Inferior parietal cortex (tissue), 1 donor: ENCODE measurements around the gene SKAP1.

Experiments
- DNase-seq: peaks from one replicate; pipeline ENCODE4 v3.0.0-alpha.2; 2016; ENCODE audit errors: extremely low spot score

Gene SKAP1

DNA sequence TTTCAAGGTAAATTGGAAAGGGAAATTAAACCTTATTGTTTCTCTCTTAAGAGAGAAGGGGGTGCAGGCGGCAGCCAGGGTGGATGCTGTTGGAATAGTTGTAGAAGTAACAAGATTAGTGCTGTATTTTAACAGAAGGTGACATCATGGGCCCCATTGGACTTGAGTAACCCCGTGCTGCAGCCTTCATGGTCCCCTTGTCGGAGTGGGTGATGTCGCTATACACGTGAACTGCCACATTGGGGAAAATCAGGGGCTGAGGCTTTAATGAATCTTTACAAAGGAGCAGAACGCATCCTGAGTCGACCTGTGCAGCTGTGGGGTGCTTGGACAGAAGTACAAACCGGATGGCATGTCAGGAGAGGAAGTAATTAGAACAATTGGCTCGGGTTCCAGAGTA, 319.3 kb downstream of the SKAP1 start:
- DNase-seq = no peak

DNA sequence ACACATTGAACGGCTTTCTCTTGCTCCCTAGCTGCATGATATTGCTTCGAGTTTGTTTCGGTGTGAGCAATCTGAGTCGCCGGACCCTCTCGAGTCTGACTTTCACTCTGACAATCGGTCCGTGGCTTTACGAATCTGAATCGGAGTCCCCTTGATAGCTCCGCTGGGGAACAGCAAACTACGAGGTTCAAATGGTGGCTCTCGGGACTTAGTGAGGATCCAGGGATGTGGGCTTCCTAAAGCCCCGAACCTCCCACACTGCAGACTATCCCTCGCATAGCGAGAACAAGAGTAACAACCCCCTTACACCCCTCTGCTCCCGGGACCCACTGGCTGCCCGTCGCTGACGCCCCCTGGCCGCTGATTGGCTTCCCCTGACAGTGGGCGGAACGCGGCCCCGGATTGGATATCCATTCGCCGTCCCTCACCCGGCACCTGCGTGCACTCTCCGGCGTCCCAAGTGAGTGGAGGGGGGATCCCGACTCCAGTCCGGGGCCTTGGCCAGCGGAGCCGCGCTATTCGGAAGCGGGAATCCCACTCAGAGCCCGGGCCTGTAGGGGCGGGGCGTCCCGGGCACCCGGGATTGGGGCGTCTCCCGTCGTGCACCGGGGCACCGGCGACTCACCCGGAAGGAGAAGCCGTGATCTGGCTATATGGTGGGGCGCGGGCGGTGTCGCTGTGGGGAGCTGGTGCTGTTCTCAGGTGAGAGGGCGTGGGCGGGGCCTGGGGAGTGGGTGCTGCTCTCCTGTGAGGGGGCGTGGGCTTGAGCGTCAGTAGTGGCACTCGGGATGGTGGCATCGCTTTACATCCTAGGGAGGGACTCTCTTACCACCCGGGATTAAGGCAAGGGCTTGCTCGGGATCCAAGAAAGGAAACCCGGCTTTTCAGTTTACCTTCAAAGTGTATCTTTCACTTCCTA, 322.6 kb downstream of the SKAP1 start, which contains the start of gene SNX11:
Gene SNX11, plus strand, starts transcription at position 630 of the 919 bp plus-strand sequence. CDS start 4,278 bp downstream, outside the sequence.
- DNase-seq = peak; percentile 90

DNA sequence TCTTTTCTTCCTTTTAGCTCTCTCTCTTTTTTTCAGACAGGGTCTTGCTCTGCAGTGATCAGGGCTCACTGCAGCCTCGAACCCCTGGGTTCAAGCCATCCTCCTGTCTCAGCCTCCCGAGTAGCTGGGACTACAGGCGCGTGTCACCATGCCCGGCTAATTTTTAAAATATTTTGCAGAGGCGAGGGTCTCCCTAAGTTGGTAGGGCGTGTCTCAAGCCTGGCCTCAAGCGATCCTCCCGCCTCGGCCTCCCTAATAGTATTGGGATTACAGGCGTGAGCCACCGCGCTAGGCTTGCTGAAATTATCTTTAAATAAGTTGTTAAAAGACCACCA, 323.2 kb downstream of the SKAP1 start:
- DNase-seq = no peak

DNA sequence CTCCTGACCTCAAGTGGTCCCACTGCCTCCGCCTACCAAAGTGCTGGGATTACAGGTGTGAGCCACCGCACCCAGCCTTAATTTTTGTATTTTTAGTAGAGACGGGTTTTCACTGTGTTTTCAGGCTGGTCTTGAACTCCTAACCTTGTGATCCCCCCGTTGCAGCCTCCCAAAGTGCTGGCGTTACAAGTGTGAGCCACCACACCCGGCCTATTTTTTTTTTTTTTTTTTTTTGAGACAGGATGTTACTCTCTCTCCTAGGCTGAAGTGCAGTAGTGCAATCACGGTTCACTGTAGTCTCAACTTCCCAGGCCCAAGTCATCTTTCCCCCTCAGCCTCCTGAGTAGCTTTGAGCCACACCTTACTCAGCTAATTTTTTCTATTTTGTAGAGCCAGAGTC, 325.6 kb downstream of the SKAP1 start:
- no peak for DNase-seq

DNA sequence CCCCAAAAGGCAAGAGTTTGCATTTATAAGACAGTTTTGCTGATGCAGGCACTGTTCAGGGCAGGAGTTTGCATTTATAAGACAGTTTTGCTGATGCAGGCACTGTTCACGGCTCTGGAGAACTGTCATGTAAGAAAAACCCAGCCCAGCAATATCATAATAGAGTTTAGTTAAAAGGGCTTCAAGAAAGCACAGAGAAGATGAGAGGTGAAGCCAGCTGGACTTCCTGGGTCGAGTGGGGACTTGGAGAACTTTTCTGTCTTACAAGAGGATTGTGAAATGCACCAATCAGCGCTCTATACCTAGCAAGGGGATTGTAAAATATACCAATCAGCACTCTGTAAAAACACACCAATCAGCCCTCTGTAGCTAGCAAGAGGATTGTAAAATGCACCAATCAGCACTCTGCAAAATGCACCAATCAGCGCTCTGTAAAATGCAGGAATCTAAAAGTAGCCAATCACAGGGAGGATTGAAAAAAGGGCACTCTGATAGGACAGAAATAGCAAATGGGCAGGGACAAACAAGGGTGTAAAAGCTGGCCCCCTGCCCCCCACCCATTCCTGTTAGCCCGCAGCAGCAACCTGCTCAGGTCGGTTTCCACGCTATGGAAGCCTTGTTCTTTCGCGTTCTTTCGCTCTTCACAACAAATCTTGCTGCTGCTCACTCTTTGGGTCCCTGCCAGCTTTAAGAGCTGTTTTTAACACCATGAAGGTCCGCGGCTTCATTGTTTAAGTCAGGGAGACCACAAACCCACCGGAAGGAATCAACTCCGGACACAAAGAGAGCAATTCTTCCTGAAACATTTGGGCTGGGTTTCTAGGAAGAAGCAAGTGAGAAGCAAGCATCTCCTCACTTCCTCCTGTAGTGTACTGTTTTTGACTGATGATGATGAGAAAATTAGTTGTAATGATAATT, 327.0 kb downstream of the SKAP1 start:
- no peak for DNase-seq

DNA sequence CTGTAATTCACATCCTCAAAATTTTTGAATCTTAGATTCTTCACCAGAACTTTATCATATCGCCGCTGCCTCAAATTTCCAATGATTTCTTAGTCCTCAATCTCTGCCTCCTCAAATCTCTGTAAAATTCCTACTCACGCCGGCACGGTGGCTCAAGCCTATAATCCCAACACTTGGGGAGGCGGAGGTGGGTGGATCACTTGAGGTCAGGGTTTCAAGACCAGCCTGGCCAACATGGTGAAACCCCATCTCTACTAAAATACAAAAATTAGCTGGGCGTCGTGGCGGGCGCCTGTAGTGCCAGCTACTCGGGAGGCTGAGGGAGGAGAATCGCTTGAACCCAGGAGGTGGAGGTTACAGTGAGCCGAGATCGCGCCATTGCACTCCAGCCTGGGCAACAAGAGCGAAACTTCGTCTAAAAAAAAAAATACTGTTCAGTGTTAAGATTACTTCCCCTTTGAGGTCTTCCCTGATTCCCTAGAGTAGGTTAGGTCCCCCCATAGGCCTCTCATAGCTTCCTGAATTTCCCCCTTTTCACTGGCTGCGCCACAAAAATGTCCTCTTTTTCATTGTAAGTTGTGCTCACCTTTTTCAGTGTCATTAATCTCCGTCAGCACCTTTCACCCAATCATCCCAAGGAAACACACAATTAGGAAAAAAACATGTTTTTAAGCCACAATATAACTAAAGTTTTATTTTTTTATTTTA, 327.8 kb downstream of the SKAP1 start:
- DNase-seq = no peak

DNA sequence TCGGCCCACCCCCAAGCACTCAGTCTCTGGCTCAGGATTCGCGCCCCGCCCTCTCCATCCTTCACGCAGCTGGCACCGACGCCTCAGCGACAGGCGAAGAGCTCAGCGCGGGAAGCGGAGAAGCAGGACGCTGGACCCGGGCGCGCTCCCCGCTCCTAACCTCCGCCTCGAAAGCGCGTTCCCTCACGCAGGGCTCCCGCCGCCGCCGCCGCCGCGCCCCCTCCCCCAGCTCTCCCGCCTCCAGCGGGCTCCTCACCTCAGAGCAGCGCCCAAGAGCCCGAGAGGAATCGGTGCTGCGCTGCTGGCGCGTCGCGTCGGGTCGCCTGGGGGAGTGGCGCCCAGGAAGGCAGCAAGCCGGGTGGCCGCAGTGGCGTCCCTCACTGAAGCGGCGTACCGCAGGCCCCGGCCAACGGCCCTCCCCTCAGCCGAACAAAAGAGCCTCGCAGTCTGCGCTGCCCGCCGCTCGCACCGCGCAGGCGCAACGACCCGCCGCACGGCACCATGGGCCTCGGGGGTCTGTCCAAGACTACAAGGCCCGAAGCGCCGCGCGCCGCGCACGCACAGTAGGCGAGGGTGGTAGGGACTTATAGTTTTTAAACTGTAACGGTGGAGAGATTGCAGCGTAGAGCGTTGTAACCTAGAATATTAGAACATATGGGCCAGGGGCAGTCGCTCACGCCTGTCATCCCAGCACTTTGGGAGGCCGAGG, 328.8 kb downstream of the SKAP1 start, which contains the start of gene CBX1:
Gene CBX1, minus strand, starts transcription at position 467 of the 709 bp plus-strand sequence. CDS start 24,474 bp downstream, outside the sequence.
- peak; percentile 96 for DNase-seq

DNA sequence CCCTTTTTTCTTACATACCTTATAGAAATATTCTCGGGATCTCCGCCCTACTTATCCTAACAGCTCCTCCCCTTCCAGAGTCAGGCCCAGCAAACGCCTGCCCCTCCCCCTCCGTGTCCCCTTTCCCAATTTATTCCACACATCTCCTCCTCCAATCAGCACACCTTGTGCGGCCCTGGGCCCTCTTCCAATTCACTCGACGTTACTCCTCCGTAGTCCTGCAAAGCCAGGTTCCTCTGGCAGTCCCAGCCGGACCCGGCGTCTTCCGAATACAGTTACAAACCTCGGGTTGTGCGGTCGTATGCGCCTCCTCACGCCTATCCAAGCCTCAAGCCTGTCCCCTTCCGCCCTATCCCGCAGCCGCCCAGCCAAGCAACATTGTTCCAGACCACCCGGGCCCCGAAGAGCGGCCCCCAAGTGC, 329.4 kb downstream of the SKAP1 start:
- DNase-seq = no peak

DNA sequence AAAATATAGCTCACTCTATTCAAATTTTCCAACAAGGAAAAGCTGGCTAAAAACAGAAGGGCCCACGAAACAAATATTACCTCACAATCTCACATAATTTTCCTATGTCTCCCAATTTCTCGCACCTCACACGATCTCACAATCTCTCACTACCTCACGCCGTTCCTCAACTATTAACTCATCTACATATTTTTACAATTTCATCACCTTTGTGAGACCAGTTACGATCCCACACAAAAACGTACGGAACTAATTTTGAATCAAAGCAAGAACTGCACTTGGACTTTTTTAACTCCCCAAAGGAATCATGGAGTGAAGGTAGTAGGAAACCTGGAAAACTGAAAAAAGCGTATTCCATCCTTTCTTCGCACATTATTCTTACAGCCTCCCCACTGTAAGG, 329.9 kb downstream of the SKAP1 start:
- DNase-seq = no peak

DNA sequence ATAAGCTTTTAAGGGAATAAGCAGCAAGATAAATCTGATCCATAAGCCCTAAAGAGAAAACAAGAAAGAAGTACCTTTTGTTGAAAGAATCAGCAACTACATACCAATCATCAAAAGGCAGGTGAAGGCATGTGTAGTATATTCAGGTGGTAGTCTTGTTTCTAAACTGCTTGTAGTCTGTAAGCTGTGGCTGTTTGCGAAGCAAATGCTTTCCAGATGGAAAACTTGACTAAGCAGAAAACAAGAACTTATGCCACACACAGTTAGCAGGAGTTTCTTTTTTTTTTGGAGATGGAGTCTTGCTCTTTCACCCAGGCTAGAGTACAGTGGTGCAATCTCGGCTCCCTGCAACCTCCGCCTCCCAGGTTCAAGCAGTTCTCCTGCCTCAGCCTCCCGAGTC, 334.4 kb downstream of the SKAP1 start:
- no peak for DNase-seq

DNA sequence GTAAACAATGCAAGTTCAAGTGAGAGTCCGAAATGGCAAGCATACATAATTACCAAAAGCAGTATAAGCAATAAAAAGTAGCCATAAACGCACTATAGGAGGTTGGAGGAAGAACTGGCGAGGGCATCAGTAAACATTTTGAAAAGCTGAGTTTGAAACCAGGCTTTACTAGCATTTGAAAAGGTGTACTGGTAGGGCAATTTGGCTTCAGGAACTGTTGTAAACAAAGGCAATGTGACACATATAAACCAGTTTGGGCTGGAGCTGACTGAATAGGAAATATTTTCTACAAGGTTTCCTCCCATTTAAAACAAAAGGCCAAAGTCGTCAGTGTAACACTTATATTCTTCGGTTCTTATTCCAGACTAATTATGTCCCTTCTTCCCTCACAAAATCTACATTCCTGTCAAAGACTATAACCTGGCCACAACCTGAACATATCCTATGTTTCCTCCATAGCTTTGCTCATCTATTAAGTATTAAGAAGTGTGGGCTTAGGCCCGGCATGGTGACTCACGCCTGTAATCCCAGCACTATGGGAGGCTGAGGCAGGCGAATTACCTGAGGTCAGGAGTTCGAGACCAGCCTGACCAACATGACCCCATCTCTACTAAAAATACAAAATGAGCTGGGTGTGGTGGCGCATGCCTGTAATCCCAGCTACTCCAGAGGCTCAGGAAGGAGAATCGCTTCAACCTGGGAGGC, 336.5 kb downstream of the SKAP1 start:
- DNase-seq = no peak

DNA sequence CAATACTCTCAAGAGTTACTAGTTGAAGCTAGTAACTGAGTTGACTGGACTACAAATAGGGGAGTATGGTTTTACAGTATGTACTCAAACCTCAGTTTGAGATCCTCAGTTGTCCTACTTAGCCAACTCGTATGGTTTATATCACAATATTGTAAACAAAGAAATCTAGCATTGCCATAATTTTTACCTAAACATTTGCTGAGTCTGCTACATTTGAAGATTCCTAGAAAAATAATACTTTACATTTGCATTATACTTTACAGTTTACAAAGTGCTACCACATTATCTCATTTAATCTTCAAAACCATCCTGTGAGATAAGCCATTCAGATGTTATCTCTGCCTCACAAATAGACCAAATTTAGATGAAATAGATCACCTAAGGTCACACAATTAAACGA, 345.1 kb downstream of the SKAP1 start:
- no peak for DNase-seq
